Ishikawa (cell line): Measurements from ENCODE around the gene PLA2G4F.

Experiments
- EGR1 ChIP-seq: IDR thresholded peaks from 2 replicates; pipeline ENCODE4 v1.6.1; 2012
- FOXM1 ChIP-seq: IDR thresholded peaks from 2 replicates; pipeline ENCODE4 v1.6.1; 2012; ENCODE audit warnings: low read depth, borderline replicate concordance
- REST ChIP-seq: IDR thresholded peaks from 2 replicates; pipeline ENCODE4 v1.6.1; 2012; ENCODE audit warnings: low read depth, mild to moderate bottlenecking

- TF ChIP-seq EGR1: no peak
- TF ChIP-seq FOXM1: no peak
- TF ChIP-seq REST: no peak
Observed at GRCh38 chr15:42163947-42164550, 7.6 kb upstream of the PLA2G4F start.
